Stomach (tissue), 4 donors: Measurements from ENCODE around the gene NRG3.

Experiments
- POLR2A ChIP-seq, 4 donors: fragments of 450-650 bp; IDR thresholded peaks; one replicate each; pipeline ENCODE4 v1.6.1; 2016; ENCODE audit warnings: antibody characterized with exemption in 4 of 4, control low read depth in 2 of 4, mild to moderate bottlenecking in 1 of 4, moderate library complexity in 1 of 4
- TF ChIP-seq, protein P1 (sequence below), 7 experiments: fragments of 450-650 bp in 4 of 7; fragments of 200-600 bp in 3 of 7; sonication (generic) in 3 of 7; IDR thresholded peaks; one replicate each; pipeline ENCODE4 v1.5.1; 2016 to 2019; ENCODE audit warnings: antibody characterized with exemption in 7 of 7, control low read depth in 2 of 7, mild to moderate bottlenecking in 1 of 7

- TF ChIP-seq, protein P1, sequence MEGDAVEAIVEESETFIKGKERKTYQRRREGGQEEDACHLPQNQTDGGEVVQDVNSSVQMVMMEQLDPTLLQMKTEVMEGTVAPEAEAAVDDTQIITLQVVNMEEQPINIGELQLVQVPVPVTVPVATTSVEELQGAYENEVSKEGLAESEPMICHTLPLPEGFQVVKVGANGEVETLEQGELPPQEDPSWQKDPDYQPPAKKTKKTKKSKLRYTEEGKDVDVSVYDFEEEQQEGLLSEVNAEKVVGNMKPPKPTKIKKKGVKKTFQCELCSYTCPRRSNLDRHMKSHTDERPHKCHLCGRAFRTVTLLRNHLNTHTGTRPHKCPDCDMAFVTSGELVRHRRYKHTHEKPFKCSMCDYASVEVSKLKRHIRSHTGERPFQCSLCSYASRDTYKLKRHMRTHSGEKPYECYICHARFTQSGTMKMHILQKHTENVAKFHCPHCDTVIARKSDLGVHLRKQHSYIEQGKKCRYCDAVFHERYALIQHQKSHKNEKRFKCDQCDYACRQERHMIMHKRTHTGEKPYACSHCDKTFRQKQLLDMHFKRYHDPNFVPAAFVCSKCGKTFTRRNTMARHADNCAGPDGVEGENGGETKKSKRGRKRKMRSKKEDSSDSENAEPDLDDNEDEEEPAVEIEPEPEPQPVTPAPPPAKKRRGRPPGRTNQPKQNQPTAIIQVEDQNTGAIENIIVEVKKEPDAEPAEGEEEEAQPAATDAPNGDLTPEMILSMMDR (IDR thresholded peaks at IDR 0.05), result no peak
- TF ChIP-seq POLR2A (IDR thresholded peaks at IDR 0.05), result no peak
These were observed 975.2 kb downstream of the NRG3 start for GRCh38 chr10:82850191-82850590.
